GM19328 (cell line): ENCODE data around the gene TARBP2.
"Not testable (repeated sequence)": the region's sequence is repeated elsewhere in the genome, so short reads cannot be mapped to it uniquely, and the experiment has no call there.

Experiments
- ATAC-seq: cut with Tn5 transposase; IDR thresholded peaks from one replicate; pipeline ENCODE4 v1.9.1; 2021; ENCODE audit warnings: mild to moderate bottlenecking, moderate library complexity; ENCODE audit not compliant: unreplicated experiment

Gene TARBP2

GRCh38 chr12:53474077-53474476 is 27.0 kb upstream of the TARBP2 start:
- no peak for ATAC-seq

- no peak for ATAC-seq
Observed at GRCh38 chr12:53474819-53475218, 26.3 kb upstream of the TARBP2 start.

GRCh38 chr12:53476769-53477209 is 24.3 kb upstream of the TARBP2 start:
- no peak for ATAC-seq

GRCh38 chr12:53478865-53479264 is 22.2 kb upstream of the TARBP2 start:
- no peak for ATAC-seq

- no peak for ATAC-seq
Observed at GRCh38 chr12:53479331-53479730, 21.8 kb upstream of the TARBP2 start.

DNA sequence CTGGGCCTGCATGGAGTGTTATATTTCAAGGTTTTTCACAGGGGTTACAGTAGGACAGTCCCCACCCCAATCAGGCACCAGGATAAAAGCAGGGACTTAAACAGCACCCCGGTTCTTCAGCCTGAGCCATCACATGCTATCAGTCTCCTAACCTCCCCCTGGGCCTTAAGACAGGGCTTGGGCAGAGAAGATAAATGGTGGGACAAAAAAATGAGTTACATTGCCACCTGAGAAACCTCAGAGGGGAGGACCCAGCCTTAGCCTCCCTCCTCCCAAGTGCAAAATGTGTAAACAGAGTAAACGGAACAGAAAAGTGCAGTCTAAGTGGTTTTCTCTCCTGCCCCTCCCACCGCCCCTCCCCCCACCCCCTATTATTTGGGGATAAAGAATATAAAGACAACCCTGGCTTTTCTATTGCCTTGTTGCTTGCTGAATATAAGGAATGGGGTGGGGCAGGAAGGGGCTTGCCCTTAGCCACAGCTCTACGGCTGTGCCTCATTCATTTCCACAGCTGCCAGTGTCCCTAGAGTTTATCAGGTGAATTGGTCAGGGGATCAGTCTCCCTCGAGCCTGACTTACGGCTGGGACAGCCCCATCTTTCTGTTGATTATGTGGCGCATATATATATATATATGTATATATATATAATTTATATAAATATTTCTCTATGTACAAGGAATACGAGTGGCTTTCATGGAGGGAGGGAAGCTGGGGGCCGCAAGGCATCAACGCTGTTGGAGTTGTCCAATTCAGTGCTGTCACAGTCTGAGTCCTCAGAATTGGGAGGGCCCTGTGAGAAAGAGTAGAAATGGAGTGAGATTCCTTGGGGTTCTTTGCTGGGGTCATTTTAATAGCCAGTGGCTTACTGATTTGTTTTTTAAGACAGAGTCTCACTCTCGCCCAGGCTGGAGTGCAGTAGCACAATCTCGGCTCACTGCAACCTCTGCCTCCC is 20.3 kb upstream of the TARBP2 start:
- no peak for ATAC-seq

- ATAC-seq: not testable (repeated sequence)
Observed at GRCh38 chr12:53481458-53481857, 19.6 kb upstream of the TARBP2 start.

GRCh38 chr12:53481939-53482586 is 19.0 kb upstream of the TARBP2 start:
- no peak for ATAC-seq

DNA sequence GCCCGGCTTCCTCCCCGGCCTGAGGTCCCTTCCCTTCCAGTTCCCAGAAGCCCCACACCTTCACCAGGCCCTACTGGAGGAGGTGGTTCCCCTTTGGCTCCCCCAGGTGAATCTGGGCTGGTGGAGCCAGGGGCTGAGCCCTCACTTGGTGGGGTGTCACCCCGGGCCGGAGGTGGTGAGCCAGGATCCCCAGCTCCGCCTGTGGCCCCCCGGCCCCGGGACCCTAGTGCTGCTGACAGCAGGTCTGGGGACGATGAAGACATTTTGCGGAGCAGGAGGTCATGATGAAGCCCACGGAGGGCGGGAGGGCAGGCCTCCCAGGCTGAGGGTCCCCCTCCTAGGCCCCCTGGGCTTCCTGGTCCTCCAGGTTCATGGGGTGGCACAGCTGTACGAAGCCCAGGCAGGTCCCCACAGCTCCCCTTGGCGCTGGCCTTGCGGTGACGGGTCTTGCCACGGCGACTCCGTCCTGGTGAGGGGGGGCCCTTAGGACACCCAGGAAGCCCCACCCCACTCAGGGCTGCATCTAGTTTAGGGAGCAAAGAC is 18.4 kb upstream of the TARBP2 start:
- no peak for ATAC-seq

DNA sequence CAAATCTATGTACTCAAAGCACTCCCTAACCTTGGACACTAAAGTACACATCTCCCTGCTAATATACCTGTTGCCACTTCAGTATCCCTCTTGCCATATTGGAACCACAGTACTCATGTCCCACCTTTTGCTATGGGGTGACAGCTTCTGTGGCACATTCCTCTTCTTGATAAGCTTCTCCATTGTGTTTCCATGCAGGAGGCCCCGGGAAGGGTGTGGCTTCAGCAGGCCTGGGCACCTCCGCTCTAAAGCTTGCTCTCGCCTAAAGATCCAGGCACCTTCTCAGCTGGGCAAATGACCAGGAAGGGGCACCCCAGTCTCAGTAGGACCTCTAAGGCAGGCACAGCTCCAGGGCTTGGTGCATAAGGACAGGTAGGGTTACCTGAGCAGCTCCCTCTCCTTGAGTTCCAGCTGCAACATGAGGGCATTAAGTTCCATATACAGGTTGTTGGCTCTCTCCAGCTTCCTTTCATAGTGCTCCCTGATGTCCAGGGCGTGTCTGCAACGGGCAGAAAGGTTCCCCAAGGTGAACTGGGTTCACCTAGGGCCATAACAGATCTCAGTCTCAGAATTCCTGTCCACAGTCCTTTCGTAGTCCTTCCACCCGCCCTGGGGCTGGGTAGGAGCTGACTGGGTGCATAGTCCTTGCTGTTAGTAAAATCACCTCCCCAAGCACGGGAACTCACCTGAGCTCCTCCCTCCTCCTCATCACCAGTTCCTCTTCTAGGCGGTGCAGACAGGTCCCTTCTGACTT is 17.7 kb upstream of the TARBP2 start:
- no peak for ATAC-seq

GRCh38 chr12:53483979-53484377 is 17.1 kb upstream of the TARBP2 start:
- no peak for ATAC-seq

GRCh38 chr12:53484686-53485575 is 16.2 kb upstream of the TARBP2 start:
- ATAC-seq: no peak

DNA sequence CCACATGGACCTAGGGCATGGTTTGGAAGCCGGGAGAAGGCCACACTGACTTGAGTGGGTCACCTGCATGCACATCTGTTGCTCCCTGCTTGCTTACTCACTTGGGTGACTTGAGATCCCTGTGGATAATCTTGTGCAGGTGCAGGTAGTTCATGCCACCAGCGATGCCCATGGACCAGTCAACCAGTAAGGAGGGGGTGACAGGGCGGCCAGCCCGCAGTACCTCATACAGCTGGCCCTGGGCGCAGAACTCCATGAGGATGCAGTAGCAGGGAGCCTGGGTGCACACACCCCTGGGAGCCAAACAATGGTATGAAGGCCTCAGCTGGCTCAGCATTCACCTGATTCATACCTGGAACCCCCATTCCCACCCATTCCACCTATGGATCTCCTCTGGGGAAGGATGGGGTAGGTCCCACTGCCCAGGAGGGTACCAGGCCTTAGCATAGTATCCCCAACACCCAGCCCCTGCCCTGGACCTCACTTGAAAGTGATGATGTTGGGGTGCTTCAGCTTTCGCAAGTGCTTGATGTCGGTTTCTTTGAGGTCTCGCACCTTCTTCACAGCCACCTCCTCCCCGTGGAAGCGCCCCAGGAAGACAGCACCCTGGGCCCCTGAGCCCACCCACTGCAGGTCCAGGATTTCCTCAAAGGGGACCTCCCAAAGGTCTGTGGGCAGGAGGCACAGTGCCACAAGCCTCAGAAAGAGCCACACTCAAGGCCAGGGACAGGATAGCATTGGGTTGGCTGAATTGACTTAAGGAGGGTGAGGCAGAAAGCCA is 14.9 kb upstream of the TARBP2 start:
- no peak for ATAC-seq

- ATAC-seq: no peak
Observed at GRCh38 chr12:53486736-53487487, 14.2 kb upstream of the TARBP2 start.

DNA sequence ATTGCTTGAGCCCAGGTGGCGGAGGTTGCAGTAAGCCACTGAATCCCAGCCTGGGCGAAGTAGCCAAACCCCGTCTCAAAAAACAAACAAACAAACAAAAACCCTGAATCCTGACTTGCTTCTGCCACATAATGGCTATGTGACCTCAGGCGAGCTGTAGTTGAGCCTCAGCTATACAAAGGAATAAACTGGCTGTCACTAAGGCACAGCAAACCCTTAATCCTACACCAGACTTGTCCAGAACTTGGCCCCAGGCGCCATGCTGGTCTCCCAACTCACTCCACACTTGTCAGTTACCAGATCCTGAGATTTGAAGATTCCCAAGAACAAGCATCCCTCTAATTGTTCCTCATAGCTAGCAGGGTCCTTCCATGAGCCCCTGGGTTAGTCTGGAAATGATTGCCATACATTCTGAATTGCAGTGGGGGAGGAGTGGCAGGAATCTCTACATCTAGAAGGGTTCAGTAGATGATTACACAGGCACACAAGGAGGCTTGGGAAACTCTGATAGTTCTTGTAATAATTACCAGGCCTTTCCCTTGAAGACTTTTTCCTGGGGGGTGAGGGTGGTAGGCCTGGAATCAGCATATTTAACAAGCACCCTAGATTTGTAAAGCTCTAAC is 11.7 kb upstream of the TARBP2 start:
- no peak for ATAC-seq

DNA sequence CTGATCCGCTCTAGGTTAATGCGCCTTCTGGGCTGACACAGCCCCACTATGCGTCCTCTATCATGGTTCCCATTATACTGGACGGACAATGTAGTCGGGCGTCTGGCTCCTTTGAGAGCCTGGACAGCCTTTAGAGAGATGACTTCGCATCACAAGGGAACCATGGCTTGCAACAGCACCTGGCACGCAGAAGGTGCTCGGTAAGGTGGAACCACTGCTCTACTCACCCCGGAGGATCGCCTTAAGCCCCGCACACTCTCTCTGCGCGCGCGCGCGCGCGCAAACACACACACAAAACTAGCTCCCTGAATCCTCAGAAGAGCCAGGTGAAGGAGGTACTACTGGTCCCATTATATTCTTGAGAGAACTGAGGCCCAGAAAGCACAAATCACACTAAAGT is 8.9 kb upstream of the TARBP2 start:
- ATAC-seq: no peak

- peak; percentile 92 for ATAC-seq
Observed at GRCh38 chr12:53492830-53493609, 8.1 kb upstream of the TARBP2 start.
